Uterus (tissue), 2 donors: ENCODE measurements around the gene GRAMD2B.

Experiments
- CTCF ChIP-seq, 4 experiments: fragments of 200-600 bp in 2 of 4; fragments of 450-650 bp in 2 of 4; sonication (generic) in 2 of 4; IDR thresholded peaks; one replicate each; pipeline ENCODE4 v1.5.1; 2016 to 2019; ENCODE audit warnings: antibody characterized with exemption in 4 of 4, mild to moderate bottlenecking in 2 of 4, moderate library complexity in 1 of 4
- POLR2A ChIP-seq, 2 donors: fragments of 450-650 bp; IDR thresholded peaks; one replicate each; pipeline ENCODE4 v1.6.1; 2016; ENCODE audit warnings: antibody characterized with exemption in 2 of 2, mild to moderate bottlenecking in 1 of 2, moderate library complexity in 1 of 2

- no peak for TF ChIP-seq CTCF (IDR thresholded peaks at IDR 0.05)
- TF ChIP-seq POLR2A (IDR thresholded peaks at IDR 0.05): no peak
Observed at GRCh38 chr5:126513703-126514102, 90.5 kb downstream of the GRAMD2B start.
